GM12872 (cell line): ENCODE results near the gene DUSP11.

Source experiments
- TF ChIP-seq, protein P1 (sequence below): IDR thresholded peaks from 3 replicates; pipeline ENCODE4 v1.5.1; 2011; ENCODE audit warnings: low read depth, mild to moderate bottlenecking, low read length, moderate library complexity; ENCODE audit not compliant: insufficient read depth

The DUSP11 gene

GRCh38 chr2:73766994-73767393 lies 12.9 kb downstream of the DUSP11 start:
- TF ChIP-seq, protein P1, sequence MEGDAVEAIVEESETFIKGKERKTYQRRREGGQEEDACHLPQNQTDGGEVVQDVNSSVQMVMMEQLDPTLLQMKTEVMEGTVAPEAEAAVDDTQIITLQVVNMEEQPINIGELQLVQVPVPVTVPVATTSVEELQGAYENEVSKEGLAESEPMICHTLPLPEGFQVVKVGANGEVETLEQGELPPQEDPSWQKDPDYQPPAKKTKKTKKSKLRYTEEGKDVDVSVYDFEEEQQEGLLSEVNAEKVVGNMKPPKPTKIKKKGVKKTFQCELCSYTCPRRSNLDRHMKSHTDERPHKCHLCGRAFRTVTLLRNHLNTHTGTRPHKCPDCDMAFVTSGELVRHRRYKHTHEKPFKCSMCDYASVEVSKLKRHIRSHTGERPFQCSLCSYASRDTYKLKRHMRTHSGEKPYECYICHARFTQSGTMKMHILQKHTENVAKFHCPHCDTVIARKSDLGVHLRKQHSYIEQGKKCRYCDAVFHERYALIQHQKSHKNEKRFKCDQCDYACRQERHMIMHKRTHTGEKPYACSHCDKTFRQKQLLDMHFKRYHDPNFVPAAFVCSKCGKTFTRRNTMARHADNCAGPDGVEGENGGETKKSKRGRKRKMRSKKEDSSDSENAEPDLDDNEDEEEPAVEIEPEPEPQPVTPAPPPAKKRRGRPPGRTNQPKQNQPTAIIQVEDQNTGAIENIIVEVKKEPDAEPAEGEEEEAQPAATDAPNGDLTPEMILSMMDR, result no peak

- TF ChIP-seq, protein P1, result no peak
Observed at GRCh38 chr2:73766349-73766748, 13.6 kb downstream of the DUSP11 start.

DNA sequence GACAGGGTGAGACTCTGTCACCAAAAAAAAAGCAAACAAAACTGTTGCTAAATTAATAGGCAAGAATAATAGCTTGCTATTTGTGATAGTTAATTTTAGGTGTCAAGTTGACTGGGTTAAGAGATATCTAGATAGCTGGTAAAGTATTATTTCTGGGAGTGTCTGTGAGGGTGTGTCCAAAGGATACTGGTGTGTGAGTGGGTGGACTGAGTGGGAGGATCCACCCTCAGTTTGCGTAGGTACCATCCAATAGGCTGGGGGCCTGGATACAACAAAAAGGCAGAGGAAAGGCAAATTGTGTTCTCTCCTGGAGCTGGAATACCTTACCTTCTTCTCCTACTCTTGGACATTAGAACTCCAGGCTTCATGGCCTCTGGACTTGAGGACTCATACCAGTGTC lies 15.0 kb downstream of the DUSP11 start:
- TF ChIP-seq, protein P1, result no peak

- TF ChIP-seq, protein P1, result no peak
Observed at GRCh38 chr2:73762571-73762970, 17.3 kb downstream of the DUSP11 start.

GRCh38 chr2:73759904-73760303 lies 20.0 kb downstream of the DUSP11 start:
- TF ChIP-seq, protein P1, result no peak

- TF ChIP-seq, protein P1, result no peak
Observed at GRCh38 chr2:73759285-73759764, 20.6 kb downstream of the DUSP11 start.

DNA sequence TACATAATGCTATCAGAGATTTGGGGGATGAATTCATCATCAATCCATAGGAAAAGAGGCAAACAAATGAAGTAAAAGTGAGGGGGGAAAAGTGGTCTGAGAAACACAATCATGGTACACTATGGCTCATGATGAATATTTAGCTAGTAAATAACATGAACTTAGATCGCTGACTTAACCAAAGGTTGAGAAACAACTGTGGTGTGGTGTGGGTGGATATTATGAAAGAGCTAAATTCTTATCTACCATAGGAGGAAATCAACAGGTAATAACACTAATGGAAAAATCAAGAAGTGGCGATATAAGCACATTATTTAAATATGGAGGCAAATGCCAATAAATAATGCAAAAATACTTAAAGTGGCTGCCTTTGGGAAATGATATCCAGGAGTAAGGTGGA lies 30.6 kb downstream of the DUSP11 start:
- TF ChIP-seq, protein P1, result no peak

DNA sequence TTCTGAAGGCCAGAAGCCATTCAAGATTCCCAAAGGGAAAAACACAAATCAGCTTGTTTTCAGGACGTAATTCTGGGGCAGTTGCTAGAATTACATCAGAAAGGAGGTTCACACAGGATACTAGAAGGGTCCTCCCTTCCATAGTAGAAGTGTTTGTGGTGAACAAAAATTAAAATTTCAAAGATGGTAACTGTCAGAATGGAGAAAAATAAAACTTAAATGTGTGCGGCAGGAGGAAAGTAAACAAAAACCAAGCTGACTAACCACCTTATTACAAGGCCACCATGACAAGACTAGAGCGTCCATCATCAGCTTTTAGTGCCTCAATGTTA lies 33.1 kb downstream of the DUSP11 start:
- TF ChIP-seq, protein P1, result no peak
